Measurements from ENCODE around the gene CYRIA.

DNA sequence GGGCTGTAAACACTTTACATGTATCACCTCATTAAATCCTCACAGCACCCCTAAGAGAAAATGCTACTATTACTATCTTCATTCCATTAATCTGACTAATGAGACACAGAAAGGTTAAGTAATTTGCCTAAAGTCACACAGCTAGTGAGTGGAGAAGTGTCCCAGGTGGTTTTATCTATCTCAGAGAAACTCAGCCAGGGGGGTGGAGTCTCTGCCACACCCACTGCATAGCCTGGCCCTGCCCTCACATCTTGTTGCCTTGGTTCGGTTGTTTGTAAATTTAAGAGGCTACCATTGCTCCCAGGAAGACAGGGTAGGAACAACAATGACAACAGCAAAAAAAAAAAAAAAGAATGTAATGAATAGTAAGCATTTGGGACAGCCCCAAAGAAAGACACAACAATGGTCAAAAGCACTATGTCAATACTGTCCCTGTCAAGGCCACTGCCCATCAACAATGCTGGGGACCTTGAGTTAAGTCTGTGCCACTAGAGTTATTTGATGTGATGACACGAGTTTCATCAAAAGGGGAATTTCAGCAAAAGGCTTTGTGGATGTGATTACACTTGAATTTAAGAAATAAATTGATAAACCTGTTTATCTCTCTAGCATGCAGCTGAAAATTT, 17.5 kb downstream of the CYRIA start:
- TF ChIP-seq, protein P1, sequence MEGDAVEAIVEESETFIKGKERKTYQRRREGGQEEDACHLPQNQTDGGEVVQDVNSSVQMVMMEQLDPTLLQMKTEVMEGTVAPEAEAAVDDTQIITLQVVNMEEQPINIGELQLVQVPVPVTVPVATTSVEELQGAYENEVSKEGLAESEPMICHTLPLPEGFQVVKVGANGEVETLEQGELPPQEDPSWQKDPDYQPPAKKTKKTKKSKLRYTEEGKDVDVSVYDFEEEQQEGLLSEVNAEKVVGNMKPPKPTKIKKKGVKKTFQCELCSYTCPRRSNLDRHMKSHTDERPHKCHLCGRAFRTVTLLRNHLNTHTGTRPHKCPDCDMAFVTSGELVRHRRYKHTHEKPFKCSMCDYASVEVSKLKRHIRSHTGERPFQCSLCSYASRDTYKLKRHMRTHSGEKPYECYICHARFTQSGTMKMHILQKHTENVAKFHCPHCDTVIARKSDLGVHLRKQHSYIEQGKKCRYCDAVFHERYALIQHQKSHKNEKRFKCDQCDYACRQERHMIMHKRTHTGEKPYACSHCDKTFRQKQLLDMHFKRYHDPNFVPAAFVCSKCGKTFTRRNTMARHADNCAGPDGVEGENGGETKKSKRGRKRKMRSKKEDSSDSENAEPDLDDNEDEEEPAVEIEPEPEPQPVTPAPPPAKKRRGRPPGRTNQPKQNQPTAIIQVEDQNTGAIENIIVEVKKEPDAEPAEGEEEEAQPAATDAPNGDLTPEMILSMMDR (IDR thresholded peaks at IDR 0.05): no peak
- no peak for TF ChIP-seq HOXA7 (CRISPR knock-in tag; IDR thresholded peaks at IDR 0.05)
- TF ChIP-seq, protein P2, sequence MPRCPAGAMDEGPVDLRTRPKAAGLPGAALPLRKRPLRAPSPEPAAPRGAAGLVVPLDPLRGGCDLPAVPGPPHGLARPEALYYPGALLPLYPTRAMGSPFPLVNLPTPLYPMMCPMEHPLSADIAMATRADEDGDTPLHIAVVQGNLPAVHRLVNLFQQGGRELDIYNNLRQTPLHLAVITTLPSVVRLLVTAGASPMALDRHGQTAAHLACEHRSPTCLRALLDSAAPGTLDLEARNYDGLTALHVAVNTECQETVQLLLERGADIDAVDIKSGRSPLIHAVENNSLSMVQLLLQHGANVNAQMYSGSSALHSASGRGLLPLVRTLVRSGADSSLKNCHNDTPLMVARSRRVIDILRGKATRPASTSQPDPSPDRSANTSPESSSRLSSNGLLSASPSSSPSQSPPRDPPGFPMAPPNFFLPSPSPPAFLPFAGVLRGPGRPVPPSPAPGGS (IDR thresholded peaks at IDR 0.05): no peak
- TF ChIP-seq, protein P3, sequence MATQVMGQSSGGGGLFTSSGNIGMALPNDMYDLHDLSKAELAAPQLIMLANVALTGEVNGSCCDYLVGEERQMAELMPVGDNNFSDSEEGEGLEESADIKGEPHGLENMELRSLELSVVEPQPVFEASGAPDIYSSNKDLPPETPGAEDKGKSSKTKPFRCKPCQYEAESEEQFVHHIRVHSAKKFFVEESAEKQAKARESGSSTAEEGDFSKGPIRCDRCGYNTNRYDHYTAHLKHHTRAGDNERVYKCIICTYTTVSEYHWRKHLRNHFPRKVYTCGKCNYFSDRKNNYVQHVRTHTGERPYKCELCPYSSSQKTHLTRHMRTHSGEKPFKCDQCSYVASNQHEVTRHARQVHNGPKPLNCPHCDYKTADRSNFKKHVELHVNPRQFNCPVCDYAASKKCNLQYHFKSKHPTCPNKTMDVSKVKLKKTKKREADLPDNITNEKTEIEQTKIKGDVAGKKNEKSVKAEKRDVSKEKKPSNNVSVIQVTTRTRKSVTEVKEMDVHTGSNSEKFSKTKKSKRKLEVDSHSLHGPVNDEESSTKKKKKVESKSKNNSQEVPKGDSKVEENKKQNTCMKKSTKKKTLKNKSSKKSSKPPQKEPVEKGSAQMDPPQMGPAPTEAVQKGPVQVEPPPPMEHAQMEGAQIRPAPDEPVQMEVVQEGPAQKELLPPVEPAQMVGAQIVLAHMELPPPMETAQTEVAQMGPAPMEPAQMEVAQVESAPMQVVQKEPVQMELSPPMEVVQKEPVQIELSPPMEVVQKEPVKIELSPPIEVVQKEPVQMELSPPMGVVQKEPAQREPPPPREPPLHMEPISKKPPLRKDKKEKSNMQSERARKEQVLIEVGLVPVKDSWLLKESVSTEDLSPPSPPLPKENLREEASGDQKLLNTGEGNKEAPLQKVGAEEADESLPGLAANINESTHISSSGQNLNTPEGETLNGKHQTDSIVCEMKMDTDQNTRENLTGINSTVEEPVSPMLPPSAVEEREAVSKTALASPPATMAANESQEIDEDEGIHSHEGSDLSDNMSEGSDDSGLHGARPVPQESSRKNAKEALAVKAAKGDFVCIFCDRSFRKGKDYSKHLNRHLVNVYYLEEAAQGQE (IDR thresholded peaks at IDR 0.05): no peak
- TF ChIP-seq JUN (IDR thresholded peaks at IDR 0.05): no peak
- TF ChIP-seq, protein P4, sequence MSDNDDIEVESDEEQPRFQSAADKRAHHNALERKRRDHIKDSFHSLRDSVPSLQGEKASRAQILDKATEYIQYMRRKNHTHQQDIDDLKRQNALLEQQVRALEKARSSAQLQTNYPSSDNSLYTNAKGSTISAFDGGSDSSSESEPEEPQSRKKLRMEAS (IDR thresholded peaks at IDR 0.05): no peak
- TF ChIP-seq, protein P5, sequence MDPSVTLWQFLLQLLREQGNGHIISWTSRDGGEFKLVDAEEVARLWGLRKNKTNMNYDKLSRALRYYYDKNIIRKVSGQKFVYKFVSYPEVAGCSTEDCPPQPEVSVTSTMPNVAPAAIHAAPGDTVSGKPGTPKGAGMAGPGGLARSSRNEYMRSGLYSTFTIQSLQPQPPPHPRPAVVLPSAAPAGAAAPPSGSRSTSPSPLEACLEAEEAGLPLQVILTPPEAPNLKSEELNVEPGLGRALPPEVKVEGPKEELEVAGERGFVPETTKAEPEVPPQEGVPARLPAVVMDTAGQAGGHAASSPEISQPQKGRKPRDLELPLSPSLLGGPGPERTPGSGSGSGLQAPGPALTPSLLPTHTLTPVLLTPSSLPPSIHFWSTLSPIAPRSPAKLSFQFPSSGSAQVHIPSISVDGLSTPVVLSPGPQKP (IDR thresholded peaks at IDR 0.05; ENCODE audit: low read depth, low read length): no peak
- TF ChIP-seq POLR2A (IDR thresholded peaks at IDR 0.05; ENCODE audit: low read length): no peak
- TF ChIP-seq, protein P6, sequence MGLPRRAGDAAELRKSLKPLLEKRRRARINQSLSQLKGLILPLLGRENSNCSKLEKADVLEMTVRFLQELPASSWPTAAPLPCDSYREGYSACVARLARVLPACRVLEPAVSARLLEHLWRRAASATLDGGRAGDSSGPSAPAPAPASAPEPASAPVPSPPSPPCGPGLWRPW (IDR thresholded peaks at IDR 0.05): no peak
